Lower leg skin (tissue), 3 donors: Measurements from ENCODE around the gene IPO11.

Experiments used
- POLR2A ChIP-seq, 2 donors: fragments of 450-650 bp; IDR thresholded peaks; one replicate each; pipeline ENCODE4 v1.6.1; 2016 to 2017; ENCODE audit warnings: antibody characterized with exemption in 2 of 2, mild to moderate bottlenecking in 1 of 2, moderate library complexity in 1 of 2
- TF ChIP-seq, protein P1 (sequence below), 3 donors: fragments of 450-650 bp; IDR thresholded peaks; one replicate each; pipeline ENCODE4 v1.5.1; 2016; ENCODE audit warnings: antibody characterized with exemption in 3 of 3, mild to moderate bottlenecking in 3 of 3, moderate library complexity in 2 of 3

DNA sequence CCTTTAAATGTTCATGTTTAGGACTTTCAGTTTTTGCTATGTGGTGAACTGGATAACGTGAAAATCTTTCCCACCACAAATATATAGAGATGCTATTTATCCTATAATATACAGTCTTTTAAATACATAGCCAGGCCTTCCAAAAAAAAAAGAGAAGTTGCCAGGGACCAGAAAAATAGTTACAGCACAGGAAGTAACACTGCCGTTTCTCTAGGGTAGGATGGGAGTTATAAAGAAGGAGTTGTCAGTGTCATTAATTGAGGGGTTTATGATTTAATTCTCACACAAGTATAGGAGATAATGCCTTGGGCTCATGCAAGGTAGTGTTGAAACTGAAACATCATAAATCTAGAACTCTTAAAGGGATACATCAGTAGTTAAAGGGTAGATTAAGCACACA lies 250.0 kb downstream of the IPO11 start:
- TF ChIP-seq, protein P1, sequence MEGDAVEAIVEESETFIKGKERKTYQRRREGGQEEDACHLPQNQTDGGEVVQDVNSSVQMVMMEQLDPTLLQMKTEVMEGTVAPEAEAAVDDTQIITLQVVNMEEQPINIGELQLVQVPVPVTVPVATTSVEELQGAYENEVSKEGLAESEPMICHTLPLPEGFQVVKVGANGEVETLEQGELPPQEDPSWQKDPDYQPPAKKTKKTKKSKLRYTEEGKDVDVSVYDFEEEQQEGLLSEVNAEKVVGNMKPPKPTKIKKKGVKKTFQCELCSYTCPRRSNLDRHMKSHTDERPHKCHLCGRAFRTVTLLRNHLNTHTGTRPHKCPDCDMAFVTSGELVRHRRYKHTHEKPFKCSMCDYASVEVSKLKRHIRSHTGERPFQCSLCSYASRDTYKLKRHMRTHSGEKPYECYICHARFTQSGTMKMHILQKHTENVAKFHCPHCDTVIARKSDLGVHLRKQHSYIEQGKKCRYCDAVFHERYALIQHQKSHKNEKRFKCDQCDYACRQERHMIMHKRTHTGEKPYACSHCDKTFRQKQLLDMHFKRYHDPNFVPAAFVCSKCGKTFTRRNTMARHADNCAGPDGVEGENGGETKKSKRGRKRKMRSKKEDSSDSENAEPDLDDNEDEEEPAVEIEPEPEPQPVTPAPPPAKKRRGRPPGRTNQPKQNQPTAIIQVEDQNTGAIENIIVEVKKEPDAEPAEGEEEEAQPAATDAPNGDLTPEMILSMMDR (IDR thresholded peaks at IDR 0.05) = no peak
- TF ChIP-seq POLR2A (IDR thresholded peaks at IDR 0.05) = no peak
